ENCODE measurements around the gene SHPK.

Gene SHPK, protein sequence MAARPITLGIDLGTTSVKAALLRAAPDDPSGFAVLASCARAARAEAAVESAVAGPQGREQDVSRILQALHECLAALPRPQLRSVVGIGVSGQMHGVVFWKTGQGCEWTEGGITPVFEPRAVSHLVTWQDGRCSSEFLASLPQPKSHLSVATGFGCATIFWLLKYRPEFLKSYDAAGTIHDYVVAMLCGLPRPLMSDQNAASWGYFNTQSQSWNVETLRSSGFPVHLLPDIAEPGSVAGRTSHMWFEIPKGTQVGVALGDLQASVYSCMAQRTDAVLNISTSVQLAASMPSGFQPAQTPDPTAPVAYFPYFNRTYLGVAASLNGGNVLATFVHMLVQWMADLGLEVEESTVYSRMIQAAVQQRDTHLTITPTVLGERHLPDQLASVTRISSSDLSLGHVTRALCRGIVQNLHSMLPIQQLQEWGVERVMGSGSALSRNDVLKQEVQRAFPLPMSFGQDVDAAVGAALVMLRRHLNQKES

DNA sequence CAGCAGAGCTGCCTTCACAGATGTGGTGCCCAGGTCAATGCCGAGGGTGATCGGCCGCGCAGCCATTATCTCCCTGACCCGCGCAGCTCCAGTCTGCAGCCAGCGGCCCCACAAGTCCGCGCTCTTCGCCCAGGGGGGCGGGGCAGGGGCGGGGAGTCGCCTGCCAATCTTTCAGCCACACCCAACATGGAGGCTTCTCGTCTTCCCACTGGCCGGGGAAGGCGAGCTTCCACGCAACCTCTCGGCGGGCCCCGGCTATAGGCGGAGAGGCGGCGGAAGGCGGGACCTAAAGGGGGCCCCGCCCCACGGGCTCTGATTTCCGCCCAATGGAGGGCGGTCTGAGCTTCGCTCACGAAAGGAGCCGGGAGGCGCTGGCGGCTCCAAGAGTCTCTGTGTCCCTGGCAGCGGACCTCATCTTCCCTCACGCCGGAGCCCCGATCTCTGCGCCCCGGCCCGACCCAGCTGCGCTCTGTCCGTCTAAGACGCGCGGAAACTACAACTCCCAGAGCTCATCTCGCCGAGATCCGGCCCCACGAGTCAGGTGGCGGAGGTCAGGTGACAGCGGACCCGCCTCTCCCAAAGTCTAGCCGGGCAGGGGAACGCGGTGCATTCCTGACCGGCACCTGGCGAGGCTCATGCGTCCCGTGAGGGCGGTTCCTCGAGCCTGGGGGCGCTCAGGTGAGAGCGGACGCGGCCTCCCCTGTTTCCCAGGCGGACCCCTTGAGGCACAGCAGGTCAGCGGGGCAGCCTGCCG is at the start of gene SHPK, which contains the start of gene CTNS:
SHPK (minus strand) TSS at position 97 of the 754 bp plus-strand sequence; CDS start at position 66, 31 bp downstream.
CTNS (plus strand) TSS at position 607 of the 754 bp plus-strand sequence. CDS start 3,447 bp downstream, outside the sequence.
- peak; percentile 88 to 93 for DNase-seq (ENCODE audit: low read depth in 1 of 2, low spot score in 1 of 2)

DNA sequence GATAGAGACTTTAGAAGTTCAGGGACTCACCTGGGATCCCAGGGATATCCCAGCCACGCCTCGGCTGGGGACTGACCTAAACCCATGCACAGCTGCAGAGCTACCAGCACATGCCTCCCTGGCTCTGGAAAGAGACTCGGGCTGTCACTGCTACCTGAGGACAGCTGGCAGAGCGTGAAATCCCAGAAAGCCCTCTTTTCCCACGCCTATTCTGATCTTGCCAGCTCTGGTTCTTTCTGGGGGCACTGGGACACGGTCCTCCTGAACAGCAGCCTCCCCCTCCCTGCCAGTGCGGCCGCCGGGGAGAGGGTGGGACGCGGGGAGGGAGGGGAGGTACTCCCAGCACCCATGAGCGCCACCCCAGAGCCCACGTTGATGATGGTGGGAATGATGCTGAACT is 49.1 kb upstream of the SHPK start:
- no peak for DNase-seq (ENCODE audit: low read depth in 1 of 2, low spot score in 1 of 2)

DNA sequence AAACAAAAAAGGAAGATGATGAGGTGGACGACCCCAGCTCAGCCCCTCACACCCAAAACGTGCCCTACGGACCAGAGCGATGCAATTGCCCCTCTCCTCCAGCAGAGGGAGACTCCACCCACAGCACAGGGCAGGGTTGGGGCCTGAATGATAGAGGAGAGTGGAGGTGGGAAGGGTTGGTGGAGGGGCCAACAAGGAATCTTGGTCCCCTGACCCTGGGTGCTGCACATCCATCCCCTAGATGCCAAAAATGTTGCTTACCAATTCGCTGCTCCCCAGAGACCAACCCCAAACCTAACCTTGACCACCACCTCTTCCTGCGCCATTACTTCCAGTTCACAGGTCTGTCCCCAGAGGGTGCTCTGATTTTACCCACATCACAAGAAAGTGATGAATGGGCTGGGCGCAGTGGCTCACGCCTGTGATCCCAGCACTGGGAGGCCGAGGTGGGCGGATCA is 47.0 kb upstream of the SHPK start:
- peak; percentile 41 to 54 for DNase-seq (ENCODE audit: low read depth in 1 of 2, low spot score in 1 of 2)

DNA sequence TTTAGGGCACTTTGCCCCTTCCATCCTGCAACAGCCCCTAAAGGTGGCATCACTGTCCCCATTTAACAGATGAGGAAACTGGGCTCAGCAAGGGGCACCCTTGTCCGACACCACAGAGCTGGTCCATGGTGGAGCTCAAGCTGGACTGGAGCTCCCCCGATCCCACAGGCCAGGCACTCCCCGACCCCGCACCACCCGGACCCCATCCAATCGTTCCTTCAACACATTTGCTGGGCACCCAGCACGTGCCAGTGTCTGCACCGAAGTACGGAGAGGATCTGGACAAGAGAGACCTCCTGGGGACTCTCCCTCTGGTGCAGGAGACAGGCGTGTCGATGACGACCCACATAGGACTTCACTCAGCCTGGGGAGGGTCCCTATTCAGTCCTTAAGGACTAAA is 46.0 kb upstream of the SHPK start:
- no peak for DNase-seq (ENCODE audit: low read depth in 1 of 2, low spot score in 1 of 2)

DNA sequence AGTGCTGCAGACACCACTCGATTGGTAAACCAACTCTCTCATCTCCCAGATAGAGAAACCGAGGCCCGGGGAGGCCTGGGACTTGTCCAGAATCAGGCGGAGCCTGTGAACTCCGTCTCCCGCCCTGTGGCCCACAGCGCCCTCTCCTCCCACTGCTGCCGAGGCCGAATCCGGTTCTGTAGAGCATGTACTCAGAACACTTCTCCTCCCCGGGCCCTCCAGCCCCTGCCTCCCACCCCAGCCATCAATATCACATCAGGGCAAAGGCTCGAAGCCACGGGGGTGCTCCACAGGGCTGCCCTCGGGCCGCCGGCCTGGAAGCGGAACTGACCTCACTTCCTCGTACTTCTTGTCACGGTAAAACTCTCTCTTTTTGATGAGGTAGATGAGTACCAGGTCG is 45.5 kb upstream of the SHPK start:
- no peak for DNase-seq (ENCODE audit: low read depth in 1 of 2, low spot score in 1 of 2)

DNA sequence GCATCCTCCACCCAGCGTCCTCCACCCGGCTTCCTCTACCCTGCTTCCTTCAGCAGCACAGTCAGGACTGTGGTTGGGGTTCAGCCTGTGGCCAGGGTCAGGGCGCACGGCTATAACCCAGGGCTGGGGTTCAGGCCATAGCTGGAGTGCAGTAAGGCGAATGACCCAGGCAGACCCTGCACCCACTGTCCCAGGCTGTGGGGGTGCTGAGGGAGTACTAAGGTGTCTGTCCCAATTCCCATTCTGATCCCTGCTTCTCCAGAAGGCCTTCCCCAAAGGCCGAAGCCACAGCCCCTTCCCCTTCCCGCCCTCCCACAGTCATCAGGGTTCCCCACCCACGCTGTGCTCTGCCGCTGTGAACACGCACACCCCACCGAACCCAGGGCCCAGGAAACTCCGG is 45.0 kb upstream of the SHPK start:
- no peak for DNase-seq (ENCODE audit: low read depth in 1 of 2, low spot score in 1 of 2)

DNA sequence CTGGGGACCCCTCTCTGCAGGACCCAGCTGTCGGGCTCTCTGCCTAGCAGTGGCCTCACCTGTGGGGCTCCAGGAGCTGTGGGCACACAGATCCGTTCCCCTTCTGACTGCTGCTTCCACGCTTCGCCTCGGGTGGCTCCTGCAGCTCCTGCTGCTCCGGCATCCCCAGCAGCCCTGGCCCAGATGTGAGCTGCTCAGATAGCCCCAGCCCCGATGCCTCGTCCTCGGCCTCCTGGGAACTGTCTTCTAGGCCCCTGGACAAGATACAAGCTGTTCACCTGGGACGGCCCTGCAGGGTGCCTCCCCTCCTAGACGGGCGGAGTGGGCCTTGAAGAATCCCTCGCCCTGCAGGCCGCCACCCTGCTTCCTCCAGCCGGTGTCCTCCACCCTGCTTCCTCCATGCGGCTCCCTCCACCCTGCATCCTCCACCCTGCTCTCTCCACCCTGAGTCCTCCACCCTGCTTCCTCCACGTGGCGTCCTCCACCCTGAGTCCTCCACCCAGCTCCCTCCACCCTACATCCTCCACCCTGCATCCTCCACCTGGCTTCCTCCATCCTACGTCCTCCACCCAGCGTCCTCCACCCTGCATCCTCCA is 43.6 kb upstream of the SHPK start:
- no peak for DNase-seq (ENCODE audit: low read depth in 1 of 2, low spot score in 1 of 2)

DNA sequence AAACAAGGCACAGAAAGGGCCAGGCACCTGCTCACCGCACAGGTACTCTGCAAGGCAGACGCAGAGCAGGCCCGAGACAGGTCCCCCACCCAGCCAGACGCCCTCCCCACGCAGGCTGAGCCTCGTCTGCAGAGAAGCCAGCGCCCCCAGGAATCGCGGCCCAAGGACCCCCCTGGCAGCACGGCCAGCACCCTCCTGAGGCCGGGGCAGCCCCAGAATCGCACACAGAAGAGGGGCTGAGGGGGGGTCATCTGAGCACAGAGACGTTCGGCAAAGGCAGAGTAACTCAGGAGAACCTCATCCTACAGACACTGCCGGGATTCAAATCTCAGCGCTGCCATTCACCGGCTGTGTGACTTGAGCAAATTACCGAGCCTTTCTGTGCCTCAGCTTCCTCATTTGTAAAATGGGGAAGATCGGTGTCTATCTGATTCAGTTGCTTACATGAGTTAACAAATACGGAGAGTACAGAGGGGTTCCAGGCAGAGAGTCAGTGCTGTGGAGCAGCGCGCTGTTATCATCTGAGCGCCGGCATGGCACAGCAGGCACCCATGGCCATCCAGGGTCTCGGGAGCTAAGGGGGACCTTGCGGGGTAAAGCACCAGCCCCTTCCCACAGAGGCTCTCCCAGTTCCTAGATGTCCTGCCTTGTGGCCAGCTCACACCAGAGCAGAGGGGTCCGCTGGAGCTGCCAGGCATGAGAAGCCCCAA is 42.9 kb upstream of the SHPK start:
- DNase-seq (ENCODE audit: low read depth in 1 of 2, low spot score in 1 of 2), result no peak

DNA sequence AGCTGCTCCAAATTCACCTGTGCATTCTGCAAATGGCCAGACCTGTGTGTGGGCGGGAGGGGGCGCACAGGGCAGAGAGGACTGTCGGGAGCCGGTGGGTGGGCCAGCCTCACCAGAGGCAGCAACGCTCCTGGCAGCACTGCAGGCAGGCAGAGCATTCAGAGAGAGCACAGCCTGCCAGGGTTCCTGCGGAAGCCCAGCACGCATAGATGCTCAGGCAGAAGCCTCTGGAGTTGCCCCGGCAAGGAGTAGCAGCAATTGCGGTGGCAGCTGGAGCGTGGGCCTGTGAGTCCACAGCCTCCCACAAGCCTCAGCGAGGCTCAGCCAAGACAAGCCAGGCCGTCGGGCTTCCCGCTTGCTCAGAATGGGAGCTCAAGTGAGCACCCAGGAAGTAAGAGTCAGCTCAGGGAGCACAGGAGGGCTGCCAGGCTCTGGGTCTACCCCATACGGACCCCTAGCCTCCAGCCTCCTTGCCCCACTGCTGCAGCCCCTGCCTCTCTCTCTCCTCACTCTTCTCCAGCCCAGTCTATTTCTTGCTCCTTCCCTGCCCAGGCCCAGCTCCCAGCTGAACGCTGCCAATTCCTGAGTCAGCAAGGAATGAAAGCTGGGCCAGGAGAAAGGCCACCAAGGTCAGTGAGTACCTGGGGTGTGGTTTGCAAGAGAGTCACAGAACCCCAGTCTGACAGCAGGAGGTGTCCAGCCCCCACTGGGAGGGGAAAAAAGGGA is 42.2 kb upstream of the SHPK start:
- no peak for DNase-seq (ENCODE audit: low read depth in 1 of 2, low spot score in 1 of 2)

DNA sequence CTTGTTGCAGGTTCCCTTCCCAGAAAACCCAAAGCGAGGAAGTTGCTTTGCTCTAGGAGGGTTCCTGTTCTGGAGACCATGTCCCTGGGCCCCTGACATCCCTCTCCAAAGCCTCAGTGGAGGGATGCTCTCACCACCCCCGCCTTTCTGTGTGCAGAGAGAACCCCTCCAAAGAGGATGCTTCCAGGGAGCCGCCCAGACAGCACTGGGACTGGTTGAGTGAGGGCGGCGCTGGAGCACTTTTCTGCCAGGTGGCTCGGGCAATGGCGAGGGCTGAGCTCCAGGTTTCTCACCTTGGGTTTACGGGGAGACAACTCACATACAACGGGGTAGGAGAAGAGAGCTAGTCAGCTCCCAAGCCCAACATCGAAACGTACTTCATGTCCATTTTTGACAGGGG is 39.8 kb upstream of the SHPK start:
- no peak for DNase-seq (ENCODE audit: low read depth in 1 of 2, low spot score in 1 of 2)

DNA sequence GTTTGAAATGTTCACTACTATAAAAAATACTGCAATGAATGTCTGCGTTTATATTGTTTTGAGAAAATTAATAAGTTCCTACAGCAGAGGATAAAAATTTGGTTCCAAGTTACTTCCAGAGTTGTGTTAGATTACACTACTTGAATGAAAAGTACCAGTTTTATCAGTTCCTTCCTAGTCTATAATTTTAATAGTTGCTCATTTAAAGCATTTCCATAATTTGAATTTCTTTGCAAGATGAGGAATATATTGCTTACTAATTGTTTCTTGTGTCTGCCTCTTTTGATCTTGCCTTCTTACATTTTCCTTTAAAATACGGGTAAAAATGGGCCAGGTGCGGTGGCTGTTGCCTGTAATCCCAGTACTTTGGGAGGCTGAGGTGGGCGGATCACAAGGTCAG is 36.5 kb upstream of the SHPK start:
- no peak for DNase-seq (ENCODE audit: low read depth in 1 of 2, low spot score in 1 of 2)

DNA sequence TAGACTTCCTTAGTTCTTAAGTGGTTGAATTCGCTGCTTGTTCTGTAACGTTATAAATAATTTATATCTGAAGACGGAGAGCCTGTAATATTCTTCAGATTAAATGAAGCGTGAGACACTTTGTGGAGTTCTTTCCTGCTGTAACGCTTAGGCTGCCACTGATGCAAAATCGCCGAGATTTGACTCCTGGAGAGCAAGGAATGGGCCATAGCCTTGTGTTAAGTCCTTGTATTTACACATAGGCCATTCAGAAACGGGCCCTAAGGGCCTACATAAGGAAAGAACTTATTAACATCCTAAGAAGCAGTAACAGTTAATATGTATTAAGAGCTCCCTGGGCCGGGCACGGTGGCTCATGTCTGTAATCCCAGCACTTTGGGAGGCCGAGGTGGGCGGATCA is 33.5 kb upstream of the SHPK start:
- no peak for DNase-seq (ENCODE audit: low read depth in 1 of 2, low spot score in 1 of 2)

DNA sequence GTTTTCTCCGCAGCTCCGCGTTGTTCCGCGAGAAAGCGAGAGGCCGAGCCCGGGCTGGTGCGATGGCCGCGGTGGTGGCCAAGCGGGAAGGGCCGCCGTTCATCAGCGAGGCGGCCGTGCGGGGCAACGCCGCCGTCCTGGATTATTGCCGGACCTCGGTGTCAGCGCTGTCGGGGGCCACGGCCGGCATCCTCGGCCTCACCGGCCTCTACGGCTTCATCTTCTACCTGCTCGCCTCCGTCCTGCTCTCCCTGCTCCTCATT is 33.0 kb upstream of the SHPK start:
- no peak for DNase-seq (ENCODE audit: low read depth in 1 of 2, low spot score in 1 of 2)

DNA sequence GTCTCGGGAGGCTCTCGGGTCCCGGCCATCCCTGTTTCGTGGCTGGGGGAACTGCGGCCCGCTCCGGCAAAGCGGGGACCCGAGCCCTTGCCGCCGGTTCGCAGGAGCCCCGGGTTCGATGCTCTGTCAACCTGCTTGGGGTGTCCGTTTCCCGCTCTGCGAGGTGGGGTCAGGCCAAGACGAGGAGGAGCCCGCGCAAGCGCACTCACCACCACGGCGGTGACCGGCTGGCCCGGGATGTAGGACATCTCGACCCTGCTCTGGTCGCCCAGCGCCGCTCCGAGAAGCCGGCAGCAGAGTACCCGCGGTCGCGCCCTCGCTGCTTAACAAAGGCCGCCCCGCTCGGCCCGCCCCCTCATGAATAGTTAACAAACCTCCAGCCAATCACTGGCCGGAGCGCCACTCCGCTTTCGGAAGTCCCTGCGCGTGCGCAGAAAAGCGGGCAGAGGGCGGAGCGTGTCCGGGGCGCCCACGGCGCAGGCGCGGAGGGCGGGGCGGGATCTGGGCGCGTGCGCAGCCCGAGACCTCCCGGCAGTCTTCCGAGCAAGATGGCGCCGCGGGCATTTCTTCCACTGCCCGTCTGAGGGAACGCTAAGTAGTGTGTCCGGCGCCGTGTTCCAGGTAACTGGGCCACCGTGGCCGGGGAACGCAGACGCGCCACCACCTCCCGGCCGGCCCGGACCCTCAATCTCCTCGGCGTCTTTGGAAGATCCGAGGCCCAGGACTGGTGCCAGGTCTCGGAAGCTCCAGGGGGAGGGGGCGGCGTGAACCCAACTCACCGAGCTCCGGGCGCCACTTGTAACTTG is 32.4 kb upstream of the SHPK start, which contains the start of the genes EMC6 and TAX1BP3:
EMC6 (plus strand) TSS at position 534 of the 806 bp plus-strand sequence. CDS start 335 bp downstream, outside the sequence.
TAX1BP3 (minus strand) TSS at position 300 of the 806 bp plus-strand sequence; CDS start at position 248, 52 bp downstream.
- DNase-seq (ENCODE audit: low read depth in 1 of 2, low spot score in 1 of 2), result peak; percentile 97 to 98

DNA sequence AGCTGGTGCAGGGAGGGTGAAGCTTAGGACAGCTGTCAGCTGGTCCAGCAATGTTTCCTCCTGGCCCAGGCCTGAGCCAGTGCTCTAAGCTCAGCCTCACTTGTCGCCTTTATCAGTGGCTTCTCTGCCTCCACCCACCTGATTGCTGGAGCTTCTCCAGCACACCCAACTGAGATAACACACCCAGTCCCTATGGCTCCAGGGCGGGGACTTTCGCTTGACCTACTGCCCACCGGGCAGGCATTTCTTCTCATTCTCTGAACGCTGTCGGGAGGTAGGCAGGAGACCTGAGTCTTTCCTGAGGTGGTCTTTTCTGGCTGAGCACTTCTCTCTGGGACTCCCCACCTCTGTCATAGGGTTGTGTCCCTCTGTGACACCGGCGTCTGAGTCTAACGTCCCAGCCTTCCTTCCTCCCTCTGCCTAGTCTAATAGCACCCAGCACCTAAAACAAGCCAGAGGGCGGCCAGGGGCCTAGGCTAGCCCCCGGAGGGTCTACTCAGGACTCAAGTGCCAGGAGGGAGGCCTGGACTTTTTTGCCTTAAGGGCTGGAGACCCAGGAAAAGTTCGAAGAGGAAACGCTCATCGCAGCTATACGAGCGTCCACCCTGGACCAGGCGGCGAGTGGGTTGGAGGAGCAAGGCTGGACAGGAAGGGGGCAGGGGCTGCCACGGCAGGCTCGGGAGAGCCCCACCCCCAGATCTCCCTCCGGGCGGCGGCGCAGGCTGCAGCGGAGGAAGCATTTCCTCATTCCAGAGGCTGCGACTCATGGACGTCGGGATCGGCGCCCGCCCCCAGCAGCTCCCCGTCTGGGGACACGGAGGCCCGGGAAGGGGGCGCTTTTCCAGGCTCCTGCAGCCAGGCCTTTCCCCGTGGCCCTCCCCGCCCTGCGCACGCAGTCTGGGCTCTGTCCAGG is 31.6 kb upstream of the SHPK start:
- no peak for DNase-seq (ENCODE audit: low read depth in 1 of 2, low spot score in 1 of 2)

DNA sequence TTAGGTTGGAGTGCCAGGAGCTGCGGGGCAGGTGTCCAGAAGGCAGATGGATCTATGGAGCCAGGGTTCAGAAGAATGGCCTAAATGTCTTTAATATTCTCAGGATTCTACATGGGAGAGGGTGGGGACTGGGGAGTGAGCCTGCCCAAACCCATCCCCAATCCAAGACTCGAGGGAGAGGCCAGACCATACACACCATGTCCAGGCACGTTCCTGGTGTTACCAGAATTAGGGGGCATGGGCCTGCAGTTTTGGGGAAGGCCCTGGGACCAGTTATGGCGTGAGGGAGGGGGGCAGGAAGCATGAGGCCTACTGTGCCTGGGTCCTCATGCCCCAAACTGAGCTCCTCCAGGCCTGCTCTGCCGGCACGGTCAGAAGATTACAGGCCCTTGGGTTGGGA is 30.5 kb upstream of the SHPK start:
- no peak for DNase-seq (ENCODE audit: low read depth in 1 of 2, low spot score in 1 of 2)

DNA sequence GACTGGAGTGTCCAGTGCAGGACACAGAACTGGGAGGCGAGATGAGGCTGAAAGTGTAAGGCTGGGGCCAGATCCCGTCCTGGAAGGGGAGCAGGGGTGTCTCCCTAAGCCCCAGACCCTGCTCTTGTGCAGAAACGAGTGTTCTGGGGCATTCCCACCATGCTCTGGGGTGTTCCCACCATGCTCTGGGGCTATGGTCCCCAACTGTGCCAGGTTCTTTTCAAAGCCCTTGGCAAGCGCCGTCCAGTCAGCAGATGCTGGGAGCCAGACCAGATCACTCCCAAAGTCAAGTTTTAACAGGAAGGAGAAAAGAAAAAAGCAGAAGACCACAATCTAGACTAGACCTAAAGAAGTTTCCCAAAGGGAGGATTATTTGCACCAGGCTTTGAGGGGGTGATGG is 29.8 kb upstream of the SHPK start:
- DNase-seq (ENCODE audit: low read depth in 1 of 2, low spot score in 1 of 2), result no peak
